Breast epithelium (tissue), 4 donors: ENCODE results near the gene ROPN1B. TPM values are rescaled to one million over a fixed set of nuclear protein-coding genes. Genes with fewer than 3 reads are reported as not detected.
"Not testable (repeated sequence)": the region's sequence is repeated elsewhere in the genome, so short reads cannot be mapped to it uniquely, and the experiment has no call there.

Experiments used
- DNase-seq, 2 donors: peaks; one replicate each; pipeline ENCODE4 v3.0.0-alpha.2; 2019; ENCODE audit warnings: low spot score in 2 of 2
- H3K27ac ChIP-seq, 2 donors: fragments of 200-600 bp; sonication (generic) in 1 of 2; one replicate each; pipeline ENCODE4 v1.5.1; 2016 to 2019; ENCODE audit warnings: mild to moderate bottlenecking in 1 of 2
- H3K27me3 ChIP-seq, 2 donors: fragments of 200-600 bp; sonication (generic) in 1 of 2; one replicate each; pipeline versions ENCODE4 v1.5.1 to v1.6.0; 2017 to 2019; ENCODE audit warnings: control low read depth in 1 of 2, mild to moderate bottlenecking in 1 of 2
- H3K36me3 ChIP-seq: fragments of 200-600 bp; one replicate; pipeline ENCODE4 v1.5.1; 2019
- H3K4me1 ChIP-seq, 2 donors: fragments of 200-600 bp; sonication (generic); one replicate each; pipeline ENCODE4 v1.5.1; 2016 to 2019; ENCODE audit warnings: control low read depth in 1 of 2
- H3K4me3 ChIP-seq, 3 donors: fragments of 200-600 bp; sonication (generic); 1 replicate in 2 of 3; 2 replicates in 1 of 3; pipeline ENCODE4 v1.5.1; 2016 to 2019; ENCODE audit warnings: mild to moderate bottlenecking in 3 of 3, moderate library complexity in 2 of 3
- H3K9me3 ChIP-seq, 2 donors: fragments of 200-600 bp; sonication (generic) in 1 of 2; one replicate each; pipeline ENCODE4 v1.5.1; 2016 to 2019; ENCODE audit warnings: control low read depth in 1 of 2
- POLR2A ChIP-seq: fragments of 450-650 bp; IDR thresholded peaks from one replicate; pipeline ENCODE4 v1.6.1; 2016; ENCODE audit warnings: antibody characterized with exemption, mild to moderate bottlenecking, moderate library complexity
- POLR2AphosphoS5 ChIP-seq, 3 donors: sonication (generic); formaldehyde crosslinking; IDR thresholded peaks; one replicate each; pipeline ENCODE4 v1.6.1; 2017; ENCODE audit warnings: antibody characterized with exemption in 3 of 3
- intact Hi-C: fragments of 100-400 bp; cut with DNase I; formaldehyde crosslinking; loops from one replicate; pipeline ENCODE4 v1.15.1; 2023; ENCODE audit warnings: low total_unique reads
- total RNA-seq, 3 donors: library from RNA; depleted of rRNA; stranded (reverse); fragments of >200 nt; gene quantifications; one replicate each; pipeline ENCODE4 v1.1.0, GENCODE V29; 2016
- TF ChIP-seq, protein P1 (sequence below), 3 donors: fragments of 450-650 bp; IDR thresholded peaks; one replicate each; pipeline ENCODE4 v1.5.1; 2016 to 2017; ENCODE audit warnings: antibody characterized with exemption in 3 of 3, mild to moderate bottlenecking in 3 of 3, moderate library complexity in 3 of 3

ROPN1B gene
- total RNA-seq, 3 donors from 2014 or later = 3.3 to 17.7 TPM; not detected in 1

DNA sequence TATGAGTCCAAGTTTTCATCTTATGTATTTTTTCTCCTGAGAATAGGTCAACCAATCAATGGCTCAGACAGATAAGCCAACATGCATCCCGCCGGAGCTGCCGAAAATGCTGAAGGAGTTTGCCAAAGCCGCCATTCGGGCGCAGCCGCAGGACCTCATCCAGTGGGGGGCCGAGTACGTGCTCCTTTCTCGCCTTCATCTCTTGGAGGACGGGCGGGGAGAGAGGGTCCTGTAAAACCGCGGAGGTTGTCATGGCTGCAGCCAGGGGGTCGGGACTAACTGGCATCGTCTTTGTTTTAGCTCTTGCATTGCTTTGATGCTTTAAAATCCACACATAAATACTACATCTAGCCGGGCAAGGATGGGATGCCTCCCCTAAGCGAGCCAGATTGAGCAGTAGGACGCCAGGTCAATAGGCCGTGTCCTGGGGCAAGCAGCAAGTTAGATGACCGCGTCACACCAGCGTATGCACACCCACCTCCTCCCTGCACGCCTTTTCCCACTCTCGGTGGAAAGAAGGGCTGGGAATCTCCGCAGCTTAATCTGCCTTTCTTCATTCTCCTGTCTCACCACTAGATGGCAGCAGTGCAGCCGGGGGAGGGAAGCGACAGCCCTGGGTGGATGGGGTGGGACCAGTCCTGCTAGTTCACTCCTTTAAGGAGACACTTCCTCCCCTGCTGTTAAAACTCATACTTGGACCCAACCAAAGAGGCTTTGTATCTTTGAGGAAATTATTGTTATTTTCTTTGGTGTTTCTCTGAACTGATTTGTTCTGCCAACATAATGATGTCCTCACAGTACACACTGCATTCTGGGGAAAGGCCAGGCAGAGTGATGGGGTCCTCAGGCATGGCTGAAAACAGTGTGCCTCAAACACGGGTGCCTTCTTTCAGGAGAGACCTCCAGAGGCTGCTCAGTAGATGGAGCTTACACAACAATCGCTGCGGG is 3.3 kb downstream of the ROPN1B start:
- peak in 1 of 2 donors; percentile 36 for DNase-seq
- H3K4me1 ChIP-seq, H3K9me3 ChIP-seq, H3K27me3 ChIP-seq, H3K36me3 ChIP-seq, intact Hi-C loops: not testable (repeated sequence)
- Histone ChIP-seq H3K27ac (peak overlapping the region; percentile 6 to 7), H3K4me3 (peak overlapping the region in 2 of 3 donors; percentile 40 to 48)
- TF ChIP-seq, protein P1, sequence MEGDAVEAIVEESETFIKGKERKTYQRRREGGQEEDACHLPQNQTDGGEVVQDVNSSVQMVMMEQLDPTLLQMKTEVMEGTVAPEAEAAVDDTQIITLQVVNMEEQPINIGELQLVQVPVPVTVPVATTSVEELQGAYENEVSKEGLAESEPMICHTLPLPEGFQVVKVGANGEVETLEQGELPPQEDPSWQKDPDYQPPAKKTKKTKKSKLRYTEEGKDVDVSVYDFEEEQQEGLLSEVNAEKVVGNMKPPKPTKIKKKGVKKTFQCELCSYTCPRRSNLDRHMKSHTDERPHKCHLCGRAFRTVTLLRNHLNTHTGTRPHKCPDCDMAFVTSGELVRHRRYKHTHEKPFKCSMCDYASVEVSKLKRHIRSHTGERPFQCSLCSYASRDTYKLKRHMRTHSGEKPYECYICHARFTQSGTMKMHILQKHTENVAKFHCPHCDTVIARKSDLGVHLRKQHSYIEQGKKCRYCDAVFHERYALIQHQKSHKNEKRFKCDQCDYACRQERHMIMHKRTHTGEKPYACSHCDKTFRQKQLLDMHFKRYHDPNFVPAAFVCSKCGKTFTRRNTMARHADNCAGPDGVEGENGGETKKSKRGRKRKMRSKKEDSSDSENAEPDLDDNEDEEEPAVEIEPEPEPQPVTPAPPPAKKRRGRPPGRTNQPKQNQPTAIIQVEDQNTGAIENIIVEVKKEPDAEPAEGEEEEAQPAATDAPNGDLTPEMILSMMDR (IDR thresholded peaks at IDR 0.05) = peak; percentile 24 to 68 (median 53)

DNA sequence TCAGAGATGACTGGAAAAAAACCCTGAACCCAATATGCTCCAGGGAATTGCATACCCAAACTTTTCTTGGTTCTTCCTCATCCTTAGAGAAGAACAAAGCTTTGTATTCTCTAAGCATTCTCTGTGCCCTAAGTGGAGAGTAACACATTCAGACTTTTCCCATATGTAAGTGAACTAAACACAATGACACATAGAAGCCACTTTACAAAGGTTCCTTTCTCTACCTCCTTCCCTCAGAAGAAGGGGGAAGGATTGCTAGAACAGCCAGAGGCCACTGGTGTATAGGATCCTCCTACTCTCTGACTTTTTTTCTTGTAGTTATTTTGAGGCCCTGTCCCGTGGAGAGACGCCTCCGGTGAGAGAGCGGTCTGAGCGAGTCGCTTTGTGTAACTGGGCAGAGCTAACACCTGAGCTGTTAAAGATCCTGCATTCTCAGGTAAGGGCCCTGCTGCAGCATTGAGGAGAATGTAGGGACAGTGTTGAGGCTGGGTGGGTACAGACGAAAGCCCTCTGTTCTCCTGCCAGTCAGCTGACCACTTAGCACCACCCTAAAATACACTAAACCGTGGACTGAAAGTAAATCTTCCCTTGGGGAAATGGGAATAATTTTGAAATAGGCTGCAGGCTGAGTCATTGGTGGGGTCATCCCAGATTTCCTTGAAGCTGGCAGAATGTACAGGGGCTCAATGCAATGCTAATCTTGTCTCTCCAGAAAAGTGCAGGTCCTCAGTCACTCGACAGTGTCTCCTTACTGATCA is 6.4 kb downstream of the ROPN1B start:
- H3K27me3 ChIP-seq, intact Hi-C loops, H3K4me1 ChIP-seq, H3K36me3 ChIP-seq, H3K9me3 ChIP-seq: not testable (repeated sequence)
- H3K27ac ChIP-seq = peak overlapping the region; percentile 83 to 85
- DNase-seq = peak in 1 of 2 donors; percentile 45
- peak overlapping the region in 2 of 3 donors; percentile 31 to 37 for H3K4me3 ChIP-seq

DNA sequence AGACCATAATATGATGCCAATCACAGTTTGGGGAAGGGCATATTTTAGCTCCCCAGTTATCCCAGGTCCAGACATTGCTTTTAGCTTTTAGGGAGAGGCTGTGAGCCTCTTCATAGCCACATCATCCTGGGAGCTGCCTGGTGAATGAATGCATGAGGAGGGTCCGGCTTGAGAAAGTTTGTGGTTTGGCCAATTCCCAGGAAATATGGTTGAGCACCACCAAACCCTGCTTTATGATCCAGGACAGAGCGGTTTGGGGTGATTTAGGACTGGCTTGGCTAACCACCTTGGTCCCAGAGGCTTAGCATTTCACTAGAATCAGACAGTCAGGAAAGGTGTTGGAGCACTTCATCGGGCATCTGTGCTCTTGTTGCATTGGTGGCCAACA is 7.0 kb downstream of the ROPN1B start:
- Histone ChIP-seq H3K4me3 (peak overlapping the region in 2 of 3 donors; percentile 31 to 37), H3K27ac (peak overlapping the region; percentile 83 to 85)
- H3K9me3 ChIP-seq, H3K36me3 ChIP-seq, DNase-seq, H3K27me3 ChIP-seq, H3K4me1 ChIP-seq, intact Hi-C loops: not testable (repeated sequence)

DNA sequence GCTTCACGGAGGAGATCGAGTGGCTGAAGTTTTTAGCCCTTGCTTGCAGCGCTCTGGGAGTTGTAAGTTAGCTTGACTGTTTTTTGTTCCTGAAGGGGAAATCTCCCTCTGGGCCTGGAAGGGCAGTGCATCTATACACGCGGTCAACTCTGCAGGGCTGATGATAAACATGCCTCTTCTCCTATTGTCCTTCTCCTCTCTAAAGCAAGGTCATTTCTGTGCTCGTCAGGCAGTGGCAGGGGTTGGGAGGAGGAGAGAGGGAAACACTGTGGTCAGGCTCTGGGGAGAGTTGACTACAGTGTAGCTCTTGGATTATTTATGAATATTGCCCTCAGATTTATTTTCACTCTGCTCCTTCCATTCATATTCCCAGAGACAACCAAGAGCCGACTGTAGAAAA is 8.1 kb downstream of the ROPN1B start:
- peak overlapping the region in 1 of 2 donors; percentile 22 for H3K27ac ChIP-seq
- H3K27me3 ChIP-seq, H3K36me3 ChIP-seq, intact Hi-C loops, H3K4me3 ChIP-seq, H3K4me1 ChIP-seq, DNase-seq, H3K9me3 ChIP-seq: not testable (repeated sequence)

DNA sequence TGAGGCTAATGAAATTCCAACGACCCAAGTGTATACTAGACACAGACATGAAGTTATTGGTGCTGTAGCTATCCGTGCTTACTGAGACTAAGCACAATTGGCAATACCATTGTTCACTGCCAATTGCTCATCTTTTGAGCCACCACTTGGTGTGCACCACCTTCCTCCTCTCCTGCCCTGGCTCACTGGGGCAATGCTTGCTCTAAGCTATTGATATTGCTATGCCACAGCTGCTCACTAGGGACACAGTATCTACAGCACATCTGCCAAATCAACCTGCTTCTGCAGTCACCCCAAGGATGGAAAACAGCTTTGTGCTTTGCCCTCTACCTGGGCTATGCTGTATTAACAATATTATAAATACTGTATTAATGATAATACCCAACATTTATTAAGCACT is 16.0 kb downstream of the ROPN1B start:
- H3K9me3 ChIP-seq, intact Hi-C loops, H3K4me1 ChIP-seq, H3K36me3 ChIP-seq, DNase-seq, H3K4me3 ChIP-seq, H3K27me3 ChIP-seq, H3K27ac ChIP-seq: not testable (repeated sequence)

DNA sequence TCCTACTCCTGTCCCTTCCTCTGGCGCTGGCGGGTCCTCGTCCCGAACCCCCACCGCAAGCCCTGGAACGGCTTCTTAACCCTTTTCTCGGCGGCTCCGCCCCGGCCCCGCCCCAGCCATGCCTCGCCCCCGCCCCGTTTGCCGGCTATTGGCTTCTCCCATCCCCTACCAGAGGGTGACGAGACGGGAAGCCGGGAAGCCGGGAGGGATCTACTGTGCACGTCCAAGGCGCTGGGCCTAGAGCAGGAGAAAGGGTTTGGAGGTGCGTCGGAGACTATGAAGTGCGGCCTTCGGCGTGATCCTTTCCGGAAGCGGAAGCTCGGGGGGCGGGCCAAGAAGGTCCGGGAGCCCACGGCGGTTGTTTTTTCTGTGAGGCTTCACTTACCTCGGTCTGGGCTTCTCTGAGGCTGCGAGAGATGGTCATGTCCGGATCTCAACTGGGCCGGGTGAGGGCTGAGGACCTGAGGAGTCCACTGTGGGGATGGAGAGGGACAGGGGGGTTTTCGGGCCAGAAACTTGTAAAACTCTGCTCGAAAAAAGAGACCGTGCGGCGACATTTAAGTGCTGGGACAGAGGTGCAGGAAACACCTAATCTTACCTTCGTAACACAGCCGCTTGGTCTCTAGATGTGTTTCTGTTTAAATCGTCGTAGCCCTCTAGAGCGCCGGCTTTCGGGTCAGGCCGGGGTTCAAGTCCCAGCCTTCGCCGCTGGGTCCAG is 21.4 kb downstream of the ROPN1B start:
- Histone ChIP-seq H3K4me1 (peaks cover 0 to 6% of the 10 kb centered on the region in 2 donors), H3K36me3 (no peaks in the 10 kb centered on the region), H3K4me3 (peak overlapping the region; percentile 64 to 74 (median 72)), H3K9me3 (no peaks in the 10 kb centered on the region), H3K27me3 (no peaks in the 10 kb centered on the region), H3K27ac (peak overlapping the region; percentile 86 to 88)
- intact Hi-C loops = no loop called here
- DNase-seq = peak; percentile 62 to 91
- TF ChIP-seq POLR2A (peak; percentile 58), POLR2AphosphoS5 (IDR thresholded peaks at IDR 0.05) (peak; percentile 40 to 81 (median 41))
- TF ChIP-seq, protein P1 (IDR thresholded peaks at IDR 0.05) = no peak

DNA sequence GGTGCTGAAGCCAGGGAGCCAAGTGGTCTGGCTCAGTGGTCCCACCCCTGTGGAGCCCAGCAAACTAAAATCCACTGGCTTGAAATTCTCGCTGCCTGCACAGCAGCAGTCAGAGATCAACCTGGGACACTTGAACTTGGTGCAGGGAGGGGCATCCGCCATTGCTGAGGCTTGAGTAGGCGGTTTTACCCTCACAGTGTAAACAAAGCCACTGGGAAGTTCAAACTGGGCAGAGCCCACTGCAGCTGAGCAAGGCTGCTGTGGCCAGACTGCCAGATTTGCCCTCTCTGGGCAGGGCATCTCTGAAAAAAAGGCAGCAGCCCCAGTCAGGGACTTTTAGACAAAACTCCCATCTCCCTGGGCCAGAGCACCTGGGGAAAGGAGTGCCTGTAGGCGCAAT is 27.8 kb downstream of the ROPN1B start:
- peaks cover 7 to 21% of the 10 kb centered on the region in 2 donors for H3K9me3 ChIP-seq
- H3K4me3 ChIP-seq, H3K36me3 ChIP-seq, H3K4me1 ChIP-seq, H3K27ac ChIP-seq, H3K27me3 ChIP-seq, intact Hi-C loops, DNase-seq: not testable (repeated sequence)
